Motor neuron (in vitro differentiated cells): ENCODE results near the gene PLXNA4. TPM values are rescaled to one million over a fixed set of nuclear protein-coding genes. Genes with fewer than 3 reads are reported as not detected.
"Not testable (repeated sequence)": the region's sequence is repeated elsewhere in the genome, so short reads cannot be mapped to it uniquely, and the experiment has no call there.

Experiments
- ATAC-seq, 8 experiments: fragments of 200-7000 bp; cut with Tn5 transposase; replicated peaks in 6 of 8; 2 replicates each; pipeline ENCODE4 v1.8.0; 2021; ENCODE audit warnings: mild to moderate bottlenecking in 8 of 8, moderate library complexity in 8 of 8
- H3K27ac ChIP-seq, 2 donors: fragments of 250-450 bp; sonication (Bioruptor Pico); 2 replicates each; pipeline ENCODE4 v1.9.0; 2021; ENCODE audit warnings: antibody characterized with exemption in 2 of 2, mild to moderate bottlenecking in 2 of 2, moderate library complexity in 1 of 2
- H3K4me1 ChIP-seq, 2 donors: fragments of 250-450 bp; sonication (Bioruptor Pico); replicated peaks in 1 of 2; 2 replicates each; pipeline ENCODE4 v1.6.1; 2021; ENCODE audit warnings: antibody characterized with exemption in 2 of 2, mild to moderate bottlenecking in 2 of 2, moderate library complexity in 1 of 2
- H3K4me3 ChIP-seq, 5 donors: fragments of 250-450 bp; sonication (Bioruptor Pico); 2 replicates each; pipeline ENCODE4 v1.9.0; 2021; ENCODE audit warnings: antibody characterized with exemption in 5 of 5, mild to moderate bottlenecking in 5 of 5, moderate library complexity in 4 of 5
- WGBS, 10 experiments: fragments of 450-650 bp; shearing (Covaris generic); methylation state at CpG; one replicate each; pipeline ENCODE4 v1.0.0; 2022; 5-methylcytosine and 5-hydroxymethylcytosine counted together
- in situ Hi-C, 9 experiments: fragments of 400-800 bp; cut with MboI; loops; one replicate each; pipeline ENCODE4 v1.15.0; 2021; ENCODE audit warnings: low sequenced_read_pairs in 9 of 9, low pct_unique_long_range_greater_than_20kb in 2 of 9; ENCODE audit not compliant: unreplicated experiment in 9 of 9
- total RNA-seq, 8 experiments: library from RNA; unstranded; fragments of 300-600 nt; gene quantifications; 2 replicates each; pipeline versions ENCODE4 v1.2.3 to v1.2.4, GENCODE V29; 2022

PLXNA4 gene
- total RNA-seq, 8 experiments from 2014 or later = 0.38 to 8.5 (median 2.6) TPM

GRCh38 chr7:132609222-132609621 lies 33.0 kb upstream of the PLXNA4 start:
- no peak for ATAC-seq
- H3K27ac ChIP-seq = no peak overlapping the region
- in situ Hi-C loops = no loop called here
- 80 to 100% (median 100%) methylated on average over 1 to 2 of the region's 2 CpGs; no CpG with 5 or more reads in 1 of the 10 experiments for WGBS, 10 experiments
- no peak overlapping the region for H3K4me3 ChIP-seq
- H3K4me1 ChIP-seq = no peaks in the 10 kb centered on the region

GRCh38 chr7:132608523-132608922 lies 32.3 kb upstream of the PLXNA4 start:
- 0 to 100% (median 60%) methylated on average over 1 to 2 of the region's 5 CpGs; no CpG with 5 or more reads in 5 of the 10 experiments for WGBS, 10 experiments
- Histone ChIP-seq H3K4me1 (no peaks in the 10 kb centered on the region), H3K4me3 (no peak overlapping the region), H3K27ac (no peak overlapping the region)
- in situ Hi-C loops = no loop called here
- ATAC-seq = no peak

GRCh38 chr7:132607656-132608055 lies 31.4 kb upstream of the PLXNA4 start:
- H3K4me3 ChIP-seq = no peak overlapping the region
- no peak overlapping the region for H3K27ac ChIP-seq
- WGBS, 10 experiments = 29 to 86% (median 75%) methylated on average over 1 to 2 of the region's 2 CpGs; no CpG with 5 or more reads in 1 of the 10 experiments
- in situ Hi-C loops = no loop called here
- peaks cover 2 to 4% of the 10 kb centered on the region in 2 donors for H3K4me1 ChIP-seq
- no peak for ATAC-seq

- in situ Hi-C loops = no loop called here
- Histone ChIP-seq H3K27ac (no peak overlapping the region), H3K4me3 (no peak overlapping the region), H3K4me1 (peaks cover 2 to 4% of the 10 kb centered on the region in 2 donors)
- WGBS, 10 experiments = 13 to 100% (median 83%) methylated on average over 1 to 3 of the region's 4 CpGs; no CpG with 5 or more reads in 4 of the 10 experiments
- ATAC-seq = no peak
Observed at GRCh38 chr7:132604121-132604520, 27.9 kb upstream of the PLXNA4 start.

GRCh38 chr7:132603220-132603833 lies 27.1 kb upstream of the PLXNA4 start:
- Histone ChIP-seq H3K4me1 (peaks cover 2 to 4% of the 10 kb centered on the region in 2 donors), H3K4me3 (no peak overlapping the region), H3K27ac (no peak overlapping the region)
- in situ Hi-C loops = no loop called here
- peak in 6 of 8 experiments; percentile 47 to 97 (median 62) for ATAC-seq
- 7 to 90% (median 60%) methylated on average over 2 to 6 of the region's 6 CpGs; no CpG with 5 or more reads in 2 of the 10 experiments for WGBS, 10 experiments

GRCh38 chr7:132601783-132602182 lies 25.5 kb upstream of the PLXNA4 start:
- H3K4me3 ChIP-seq = no peak overlapping the region
- in situ Hi-C loops = no loop called here
- H3K27ac ChIP-seq = no peak overlapping the region
- H3K4me1 ChIP-seq = peaks cover 2 to 4% of the 10 kb centered on the region in 2 donors
- no peak for ATAC-seq
- WGBS, 10 experiments = 50 to 100% (median 73%) methylated on average over 1 of the region's 1 CpG; no CpG with 5 or more reads in 4 of the 10 experiments

- WGBS, 10 experiments = 50 to 100% (median 86%) methylated on average over 1 of the region's 1 CpG; no CpG with 5 or more reads in 2 of the 10 experiments
- no peak overlapping the region for H3K4me3 ChIP-seq
- H3K4me1 ChIP-seq = peaks cover 3 to 6% of the 10 kb centered on the region in 2 donors
- ATAC-seq = no peak
- no peak overlapping the region for H3K27ac ChIP-seq
- in situ Hi-C loops = loop anchor here in 6 of 9 experiments (25.0 kb wide), 4 partner anchors 284 to 909 kb away; no protein-coding TSS in a partner anchor
Observed at GRCh38 chr7:132596588-132596987, 20.3 kb upstream of the PLXNA4 start.

GRCh38 chr7:132594741-132595140 lies 18.5 kb upstream of the PLXNA4 start:
- not testable (repeated sequence) for H3K4me1 ChIP-seq, ATAC-seq, H3K4me3 ChIP-seq, H3K27ac ChIP-seq
- in situ Hi-C loops = loop anchor here in 6 of 9 experiments (25.0 kb wide), 4 partner anchors 282 to 907 kb away; no protein-coding TSS in a partner anchor
- WGBS, 10 experiments = 40 to 100% (median 73%) methylated on average over 1 to 2 of the region's 2 CpGs; no CpG with 5 or more reads in 6 of the 10 experiments

GRCh38 chr7:132592936-132593335 lies 16.7 kb upstream of the PLXNA4 start:
- 44 to 100% (median 90%) methylated on average over 1 to 6 of the region's 6 CpGs; no CpG with 5 or more reads in 2 of the 10 experiments for WGBS, 10 experiments
- Histone ChIP-seq H3K4me1 (peaks cover 3 to 6% of the 10 kb centered on the region in 2 donors), H3K4me3 (no peak overlapping the region), H3K27ac (no peak overlapping the region)
- no peak for ATAC-seq
- in situ Hi-C loops = loop anchor here in 6 of 9 experiments (25.0 kb wide), 4 partner anchors 281 to 906 kb away; no protein-coding TSS in a partner anchor

- peaks cover 3 to 6% of the 10 kb centered on the region in 2 donors for H3K4me1 ChIP-seq
- ATAC-seq = no peak
- in situ Hi-C loops = loop anchor here in 6 of 9 experiments (25.0 kb wide), 4 partner anchors 280 to 905 kb away; no protein-coding TSS in a partner anchor
- H3K27ac ChIP-seq = no peak overlapping the region
- H3K4me3 ChIP-seq = no peak overlapping the region
- 38 to 84% (median 66%) methylated on average over 2 to 11 of the region's 12 CpGs; no CpG with 5 or more reads in 1 of the 10 experiments for WGBS, 10 experiments
Observed at GRCh38 chr7:132592231-132592920, 16.1 kb upstream of the PLXNA4 start.

GRCh38 chr7:132590162-132590561 lies 13.9 kb upstream of the PLXNA4 start:
- WGBS, 10 experiments = 0 to 80% (median 68%) methylated on average over 1 to 4 of the region's 4 CpGs; no CpG with 5 or more reads in 1 of the 10 experiments
- in situ Hi-C loops = loop anchor here in 6 of 9 experiments (25.0 kb wide), 4 partner anchors 278 to 903 kb away; no protein-coding TSS in a partner anchor
- ATAC-seq = no peak
- H3K4me3 ChIP-seq = no peak overlapping the region
- no peak overlapping the region for H3K27ac ChIP-seq
- H3K4me1 ChIP-seq = peaks cover 3 to 6% of the 10 kb centered on the region in 2 donors

- ATAC-seq = no peak
- no peak overlapping the region for H3K4me3 ChIP-seq
- in situ Hi-C loops = loop anchor here in 6 of 9 experiments (25.0 kb wide), 4 partner anchors 276 to 901 kb away; no protein-coding TSS in a partner anchor
- H3K4me1 ChIP-seq = peaks cover 3 to 6% of the 10 kb centered on the region in 2 donors
- no peak overlapping the region for H3K27ac ChIP-seq
Observed at GRCh38 chr7:132588596-132588995, 12.3 kb upstream of the PLXNA4 start.
